Measurements from ENCODE around the gene MRC2. TPM values are rescaled to one million over a fixed set of nuclear protein-coding genes. Genes with fewer than 3 reads are reported as not detected.

Gene MRC2
- total RNA-seq, 1 experiment from 2014 or later: 34.3 TPM

DNA sequence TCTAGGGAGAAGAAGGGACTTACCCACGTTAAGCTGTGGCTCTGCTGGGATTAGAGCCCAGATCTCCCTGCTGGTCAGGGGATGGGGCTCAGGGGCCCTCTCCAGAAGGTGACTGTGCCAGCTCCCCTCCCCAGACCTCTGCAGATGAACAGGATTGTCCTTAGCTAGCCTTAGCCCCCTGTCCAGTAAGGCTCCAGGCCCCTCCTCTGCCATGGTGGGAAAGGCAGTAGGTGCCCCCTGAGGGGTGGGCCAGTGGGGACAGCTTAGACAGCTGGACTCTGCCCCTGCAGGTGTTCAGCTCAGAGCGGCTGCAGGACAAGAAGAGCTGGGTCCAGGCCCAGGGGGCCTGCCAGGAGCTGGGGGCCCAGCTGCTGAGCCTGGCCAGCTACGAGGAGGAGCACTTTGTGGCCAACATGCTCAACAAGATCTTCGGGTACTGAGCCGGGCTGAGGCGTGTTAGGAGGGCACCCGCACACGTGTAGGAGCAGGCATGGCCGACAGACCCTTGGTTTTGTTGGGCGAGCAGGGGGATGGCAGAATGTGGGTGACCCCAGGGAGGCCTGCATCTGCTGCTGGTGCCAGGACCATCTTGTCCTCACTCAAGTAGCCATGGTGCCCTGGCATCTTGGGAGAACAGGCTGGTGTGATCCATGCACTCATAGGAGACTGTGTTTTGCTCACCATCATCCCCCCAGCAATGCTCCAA, 50.9 kb downstream of the MRC2 start:
- no peak for DNase-seq (ENCODE audit: low spot score)
- Histone ChIP-seq H3K4me1 (ENCODE audit: insufficient read depth, low read length, poor library complexity, severe bottlenecking) (no peaks in the 10 kb centered on the region), H3K9me3 (ENCODE audit: low read depth, low read length, poor library complexity, severe bottlenecking) (no peaks in the 10 kb centered on the region), H3K27me3 (replicated peaks; ENCODE audit: insufficient read depth, low read depth, low read length, poor library complexity) (no peaks in the 10 kb centered on the region), H3K4me3 (ENCODE audit: low read depth, low read length, poor library complexity, severe bottlenecking) (no peak overlapping the region), H3K36me3 (ENCODE audit: insufficient read depth, low read length, poor library complexity, severe bottlenecking) (no peaks in the 10 kb centered on the region), H3K27ac (ENCODE audit: low read depth, low read length, poor library complexity, severe bottlenecking) (no peak overlapping the region)
- no peak for TF ChIP-seq EZH2 (IDR thresholded peaks at IDR 0.05; ENCODE audit: borderline replicate concordance, low read depth, low read length, poor library complexity, severe bottlenecking)
- TF ChIP-seq, protein P1, sequence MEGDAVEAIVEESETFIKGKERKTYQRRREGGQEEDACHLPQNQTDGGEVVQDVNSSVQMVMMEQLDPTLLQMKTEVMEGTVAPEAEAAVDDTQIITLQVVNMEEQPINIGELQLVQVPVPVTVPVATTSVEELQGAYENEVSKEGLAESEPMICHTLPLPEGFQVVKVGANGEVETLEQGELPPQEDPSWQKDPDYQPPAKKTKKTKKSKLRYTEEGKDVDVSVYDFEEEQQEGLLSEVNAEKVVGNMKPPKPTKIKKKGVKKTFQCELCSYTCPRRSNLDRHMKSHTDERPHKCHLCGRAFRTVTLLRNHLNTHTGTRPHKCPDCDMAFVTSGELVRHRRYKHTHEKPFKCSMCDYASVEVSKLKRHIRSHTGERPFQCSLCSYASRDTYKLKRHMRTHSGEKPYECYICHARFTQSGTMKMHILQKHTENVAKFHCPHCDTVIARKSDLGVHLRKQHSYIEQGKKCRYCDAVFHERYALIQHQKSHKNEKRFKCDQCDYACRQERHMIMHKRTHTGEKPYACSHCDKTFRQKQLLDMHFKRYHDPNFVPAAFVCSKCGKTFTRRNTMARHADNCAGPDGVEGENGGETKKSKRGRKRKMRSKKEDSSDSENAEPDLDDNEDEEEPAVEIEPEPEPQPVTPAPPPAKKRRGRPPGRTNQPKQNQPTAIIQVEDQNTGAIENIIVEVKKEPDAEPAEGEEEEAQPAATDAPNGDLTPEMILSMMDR (conservative IDR thresholded peaks at IDR 0.05; ENCODE audit: low read depth, low read length): no peak
- intact Hi-C loops (cut with micrococcal nuclease; ENCODE audit: unreplicated experiment): no loop called here
- ChIA-PET CTCF (no interaction called here), POLR2A (ENCODE audit: low non-redundant PET) (no interaction called here)
- no TSS peak for BruUV-seq (replicated peaks)

DNA sequence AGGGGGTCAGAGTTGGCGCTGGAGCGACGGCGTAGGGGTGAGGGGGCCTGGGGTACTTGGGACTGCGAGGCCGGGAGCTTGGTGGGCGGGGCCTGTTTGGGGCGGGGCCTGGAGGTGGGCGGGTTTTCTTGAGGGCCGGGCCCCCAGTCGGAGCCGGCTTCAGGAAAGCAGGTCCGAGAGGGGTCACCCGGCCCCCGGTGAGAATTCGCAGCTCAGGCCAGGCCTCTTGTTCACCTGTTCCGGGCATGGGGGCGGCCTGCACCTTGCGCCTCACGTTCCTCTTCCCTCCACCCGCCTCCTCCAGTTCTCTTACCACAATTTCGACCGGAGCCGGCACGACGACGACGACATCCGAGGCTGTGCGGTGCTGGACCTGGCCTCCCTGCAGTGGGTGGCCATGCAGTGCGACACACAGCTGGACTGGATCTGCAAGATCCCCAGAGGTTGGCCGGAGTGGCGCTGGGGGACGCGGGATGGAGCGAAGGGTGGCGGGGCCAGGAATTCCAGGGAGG, 52.5 kb downstream of the MRC2 start:
- CTCF ChIA-PET: no interaction called here
- no peak overlapping the region for H3K4me3 ChIP-seq (ENCODE audit: low read depth, low read length, poor library complexity, severe bottlenecking)
- TF ChIP-seq, protein P1 (conservative IDR thresholded peaks at IDR 0.05; ENCODE audit: low read depth, low read length): no peak
- TF ChIP-seq EZH2 (IDR thresholded peaks at IDR 0.05; ENCODE audit: borderline replicate concordance, low read depth, low read length, poor library complexity, severe bottlenecking): no peak
- H3K27ac ChIP-seq (ENCODE audit: low read depth, low read length, poor library complexity, severe bottlenecking): no peak overlapping the region
- no TSS peak for BruUV-seq (replicated peaks)
- no peak for DNase-seq (ENCODE audit: low spot score)
- H3K9me3 ChIP-seq (ENCODE audit: low read depth, low read length, poor library complexity, severe bottlenecking): no peaks in the 10 kb centered on the region
- H3K4me1 ChIP-seq (ENCODE audit: insufficient read depth, low read length, poor library complexity, severe bottlenecking): no peaks in the 10 kb centered on the region
- H3K27me3 ChIP-seq (replicated peaks; ENCODE audit: insufficient read depth, low read depth, low read length, poor library complexity): no peaks in the 10 kb centered on the region
- no peaks in the 10 kb centered on the region for H3K36me3 ChIP-seq (ENCODE audit: insufficient read depth, low read length, poor library complexity, severe bottlenecking)
- intact Hi-C loops (cut with micrococcal nuclease; ENCODE audit: unreplicated experiment): no loop called here
- POLR2A ChIA-PET (ENCODE audit: low non-redundant PET): no interaction called here

DNA sequence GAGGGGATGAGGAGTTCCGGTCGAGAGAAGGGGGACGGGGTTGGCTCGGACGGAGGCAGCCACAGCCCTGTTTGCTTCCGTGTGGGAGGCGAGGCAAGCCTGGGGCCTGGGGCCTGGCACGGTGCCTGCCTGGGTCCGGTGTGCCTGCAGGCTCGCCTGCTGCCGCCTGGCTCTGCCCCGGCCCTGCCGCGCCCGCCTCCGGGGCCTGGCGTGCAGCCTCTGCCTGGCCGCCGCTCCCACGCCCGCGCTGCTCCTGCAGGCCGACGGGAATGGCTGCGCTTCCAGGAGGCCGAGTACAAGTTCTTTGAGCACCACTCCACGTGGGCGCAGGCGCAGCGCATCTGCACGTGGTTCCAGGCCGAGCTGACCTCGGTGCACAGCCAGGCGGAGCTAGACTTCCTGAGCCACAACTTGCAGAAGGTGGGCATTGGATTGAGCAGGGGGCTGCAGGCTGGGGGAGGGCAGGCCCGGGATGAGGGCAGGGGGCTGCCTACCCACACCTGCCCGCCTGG, 53.1 kb downstream of the MRC2 start:
- POLR2A ChIA-PET (ENCODE audit: low non-redundant PET): no interaction called here
- Histone ChIP-seq H3K36me3 (ENCODE audit: insufficient read depth, low read length, poor library complexity, severe bottlenecking) (no peaks in the 10 kb centered on the region), H3K27me3 (replicated peaks; ENCODE audit: insufficient read depth, low read depth, low read length, poor library complexity) (no peaks in the 10 kb centered on the region)

More for the DNA sequence above, 53.1 kb downstream of the MRC2 start:
- no peak overlapping the region for H3K27ac ChIP-seq (ENCODE audit: low read depth, low read length, poor library complexity, severe bottlenecking)
- BruUV-seq (replicated peaks): no TSS peak
- H3K9me3 ChIP-seq (ENCODE audit: low read depth, low read length, poor library complexity, severe bottlenecking): no peaks in the 10 kb centered on the region
- DNase-seq (ENCODE audit: low spot score): no peak
- intact Hi-C loops (cut with micrococcal nuclease; ENCODE audit: unreplicated experiment): no loop called here
- no peak overlapping the region for H3K4me3 ChIP-seq (ENCODE audit: low read depth, low read length, poor library complexity, severe bottlenecking)
- H3K4me1 ChIP-seq (ENCODE audit: insufficient read depth, low read length, poor library complexity, severe bottlenecking): no peaks in the 10 kb centered on the region
- CTCF ChIA-PET: no interaction called here
- no peak for TF ChIP-seq EZH2 (IDR thresholded peaks at IDR 0.05; ENCODE audit: borderline replicate concordance, low read depth, low read length, poor library complexity, severe bottlenecking)
- TF ChIP-seq, protein P1 (conservative IDR thresholded peaks at IDR 0.05; ENCODE audit: low read depth, low read length): no peak
